T-helper 17 cell (primary cell): ENCODE measurements around the gene MFAP5. TPM values are rescaled to one million over a fixed set of nuclear protein-coding genes. Genes with fewer than 3 reads are reported as not detected.

ENCODE experiments used
- ATAC-seq: fragments of 150-1000 bp; cut with Tn5 transposase; 2 replicates; pipeline ENCODE4 v1.10.0; 2021; ENCODE audit warnings: mild to moderate bottlenecking, moderate library complexity
- DNase-seq, 3 donors: peaks; one replicate each; pipeline versions ENCODE4 v3.0.0 to v3.0.0-alpha.2; 2020 to 2021
- H3K9me3 ChIP-seq: one replicate; pipeline ENCODE4 v1.7.0; 2013; ENCODE audit warnings: low read length, mild to moderate bottlenecking; ENCODE audit not compliant: control insufficient read depth, poor library complexity, severe bottlenecking
- H3K27ac Mint-ChIP-seq: one replicate; pipeline ENCODE4 v1.8.0; 2022; ENCODE audit warnings: mild to moderate bottlenecking, moderate library complexity, mixed read lengths
- H3K27me3 Mint-ChIP-seq: one replicate; pipeline ENCODE4 v1.8.0; 2022; ENCODE audit warnings: mixed read lengths
- H3K36me3 Mint-ChIP-seq: one replicate; pipeline ENCODE4 v1.8.0; 2022; ENCODE audit warnings: low read depth, mixed read lengths
- H3K4me1 Mint-ChIP-seq: one replicate; pipeline ENCODE4 v1.8.0; 2022; ENCODE audit warnings: mild to moderate bottlenecking, mixed read lengths
- H3K4me3 Mint-ChIP-seq: one replicate; pipeline ENCODE4 v1.8.0; 2022; ENCODE audit warnings: mild to moderate bottlenecking, moderate library complexity, mixed read lengths
- total RNA-seq, 4 donors: library from RNA in 2 of 4; stranded (reverse) in 2 of 4; gene quantifications; one replicate each; pipeline ENCODE4 v1.2.3 and lab custom pipeline; 2022 to 2026

The MFAP5 gene
- total RNA-seq, 2 donors from 2014 or later, result not detected

- ATAC-seq (no peak), DNase-seq (no peak)
- H3K9me3 ChIP-seq, result no peaks in the 10 kb centered on the region
- Mint-ChIP-seq H3K4me3 (no peak overlapping the region), H3K27me3 (peaks cover 15% of the 10 kb centered on the region), H3K27ac (no peak overlapping the region), H3K4me1 (no peaks in the 10 kb centered on the region), H3K36me3 (peaks cover 4% of the 10 kb centered on the region)
Observed at GRCh38 chr12:8664228-8664913, 1.7 kb upstream of the MFAP5 start.

DNA sequence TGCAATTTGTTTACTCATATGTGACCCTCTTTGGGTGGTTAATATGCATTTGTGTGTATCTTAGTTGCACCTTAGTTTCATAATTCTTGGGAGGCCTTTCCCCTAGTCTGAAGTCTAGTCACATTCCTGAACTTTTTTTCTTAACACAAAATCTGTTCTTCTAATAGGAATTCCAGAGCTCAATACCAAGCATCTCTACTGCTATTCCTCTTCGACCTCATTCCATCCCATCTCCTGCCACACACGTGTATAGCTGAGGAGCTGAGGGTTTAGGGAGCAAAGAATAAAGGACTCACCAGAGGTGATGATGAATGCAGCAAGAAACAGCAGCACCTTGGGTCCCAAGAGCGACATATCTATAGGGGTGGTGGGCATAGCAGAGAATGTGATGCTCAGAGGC is 875 bp downstream of the MFAP5 start:
- no peaks in the 10 kb centered on the region for H3K9me3 ChIP-seq
- H3K4me3 Mint-ChIP-seq, result no peak overlapping the region
- no peak for ATAC-seq
- no peak for DNase-seq
- H3K36me3 Mint-ChIP-seq, result peaks cover 4% of the 10 kb centered on the region
- H3K4me1 Mint-ChIP-seq, result no peaks in the 10 kb centered on the region
- H3K27ac Mint-ChIP-seq, result no peak overlapping the region
- H3K27me3 Mint-ChIP-seq, result peaks cover 15% of the 10 kb centered on the region

DNA sequence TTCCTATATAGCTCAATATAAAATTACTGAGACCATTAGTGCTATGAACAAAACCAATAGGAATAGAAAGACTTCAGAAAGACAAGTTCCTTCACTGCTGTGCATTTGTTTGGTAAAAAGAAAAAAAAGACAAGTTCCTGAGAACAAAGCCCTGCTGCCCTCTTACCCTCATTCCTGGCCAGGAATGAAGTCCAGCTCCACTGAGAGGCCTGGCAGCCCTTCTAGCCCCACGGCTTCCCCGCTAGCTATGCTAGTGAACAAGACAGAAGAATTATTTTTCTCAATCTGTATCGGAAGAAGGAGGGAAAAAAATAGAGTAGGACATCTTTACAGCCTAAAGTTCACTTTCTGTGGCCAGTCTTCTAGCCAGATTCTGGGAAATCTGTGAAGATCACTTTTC is 1.6 kb downstream of the MFAP5 start:
- Mint-ChIP-seq H3K4me3 (no peak overlapping the region), H3K27me3 (peaks cover 15% of the 10 kb centered on the region), H3K36me3 (peaks cover 4% of the 10 kb centered on the region), H3K27ac (no peak overlapping the region), H3K4me1 (no peaks in the 10 kb centered on the region)
- no peaks in the 10 kb centered on the region for H3K9me3 ChIP-seq
- ATAC-seq, result no peak
- no peak for DNase-seq

DNA sequence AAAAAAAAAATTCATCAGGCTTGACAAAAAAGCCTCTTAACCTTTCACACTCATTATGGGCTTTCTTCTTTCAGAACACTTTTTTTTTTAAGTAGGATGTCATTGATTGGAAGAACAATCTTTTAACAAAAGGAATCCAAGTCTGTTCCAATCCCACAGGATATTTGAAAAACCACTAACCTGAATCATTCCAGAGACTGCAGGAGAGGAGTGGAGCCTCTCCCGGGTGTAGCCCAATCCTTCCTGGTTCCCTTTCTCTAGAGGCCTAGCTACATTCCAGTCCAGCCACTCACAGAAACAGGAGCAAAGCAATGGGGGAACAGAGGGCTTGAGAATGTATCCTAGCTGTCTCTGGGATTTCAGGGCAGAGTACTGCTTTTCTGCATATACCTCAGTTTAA is 4.3 kb downstream of the MFAP5 start:
- ATAC-seq (no peak), DNase-seq (no peak)
- peaks cover 16% of the 10 kb centered on the region for H3K27me3 Mint-ChIP-seq
- H3K9me3 ChIP-seq, result no peaks in the 10 kb centered on the region
- H3K4me1 Mint-ChIP-seq, result no peaks in the 10 kb centered on the region
- H3K27ac Mint-ChIP-seq, result no peak overlapping the region
- H3K4me3 Mint-ChIP-seq, result no peak overlapping the region
- peaks cover 3% of the 10 kb centered on the region for H3K36me3 Mint-ChIP-seq

DNA sequence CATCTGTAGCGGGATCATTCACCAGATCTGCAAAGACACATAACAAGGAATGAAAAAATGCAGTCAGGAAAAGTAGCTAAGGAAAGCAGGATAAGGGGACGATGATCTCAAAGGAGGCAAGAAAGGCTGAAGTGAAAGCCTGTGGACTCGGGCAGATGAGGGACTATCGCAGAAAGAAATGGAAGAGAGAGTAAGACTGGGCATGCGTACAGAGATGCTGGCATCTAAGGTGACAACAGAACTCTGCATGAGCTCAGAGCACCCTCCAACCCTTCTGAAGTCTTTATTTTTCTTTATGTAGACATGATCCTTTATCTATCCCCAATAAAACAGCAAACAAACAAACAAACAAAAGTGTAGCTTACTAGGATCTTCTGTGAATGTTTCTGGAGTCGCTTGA is 7.2 kb downstream of the MFAP5 start:
- Mint-ChIP-seq H3K4me1 (no peaks in the 10 kb centered on the region), H3K27ac (no peak overlapping the region), H3K4me3 (no peak overlapping the region), H3K36me3 (peaks cover 3% of the 10 kb centered on the region), H3K27me3 (peaks cover 23% of the 10 kb centered on the region)
- DNase-seq (no peak), ATAC-seq (no peak)
- no peaks in the 10 kb centered on the region for H3K9me3 ChIP-seq

- no peak overlapping the region for H3K4me3 Mint-ChIP-seq
- no peak overlapping the region for H3K27ac Mint-ChIP-seq
- no peak for ATAC-seq
- no peaks in the 10 kb centered on the region for H3K36me3 Mint-ChIP-seq
- no peak for DNase-seq
- peaks cover 38% of the 10 kb centered on the region for H3K4me1 Mint-ChIP-seq
- peaks cover 16% of the 10 kb centered on the region for H3K27me3 Mint-ChIP-seq
- H3K9me3 ChIP-seq, result no peaks in the 10 kb centered on the region
Observed at GRCh38 chr12:8648576-8649205, 13.9 kb downstream of the MFAP5 start.

DNA sequence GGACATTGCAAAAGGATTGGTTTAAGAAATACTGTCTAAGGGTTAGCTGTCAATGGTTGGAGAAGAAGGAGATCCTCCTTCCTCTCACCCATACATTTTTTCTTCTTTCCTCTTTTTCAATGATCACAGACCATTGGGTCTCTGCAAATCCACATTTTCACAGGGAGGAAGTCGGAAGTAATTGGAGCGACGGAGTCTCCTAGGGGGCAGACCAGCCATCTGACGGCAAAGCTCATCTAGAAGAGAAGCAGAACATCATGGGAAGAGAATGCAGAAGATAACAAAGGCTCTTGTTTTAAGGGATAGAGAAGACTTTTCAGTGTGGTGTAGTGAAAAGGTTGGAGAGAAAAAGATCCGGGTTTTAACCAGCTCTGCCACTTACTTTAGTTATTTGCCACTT is 14.7 kb downstream of the MFAP5 start:
- Mint-ChIP-seq H3K4me3 (peak overlapping the region; percentile 13), H3K4me1 (peaks cover 40% of the 10 kb centered on the region), H3K27ac (no peak overlapping the region), H3K36me3 (no peaks in the 10 kb centered on the region), H3K27me3 (peaks cover 9% of the 10 kb centered on the region)
- no peak for DNase-seq
- no peaks in the 10 kb centered on the region for H3K9me3 ChIP-seq
- no peak for ATAC-seq

- Mint-ChIP-seq H3K4me3 (peak overlapping the region; percentile 82), H3K27ac (peak overlapping the region; percentile 94), H3K4me1 (peaks cover 35% of the 10 kb centered on the region), H3K36me3 (no peaks in the 10 kb centered on the region), H3K27me3 (peaks cover 6% of the 10 kb centered on the region)
- H3K9me3 ChIP-seq, result no peaks in the 10 kb centered on the region
- ATAC-seq (peak; percentile 94), DNase-seq (no peak)
Observed at GRCh38 chr12:8644345-8645248, 18.0 kb downstream of the MFAP5 start.

DNA sequence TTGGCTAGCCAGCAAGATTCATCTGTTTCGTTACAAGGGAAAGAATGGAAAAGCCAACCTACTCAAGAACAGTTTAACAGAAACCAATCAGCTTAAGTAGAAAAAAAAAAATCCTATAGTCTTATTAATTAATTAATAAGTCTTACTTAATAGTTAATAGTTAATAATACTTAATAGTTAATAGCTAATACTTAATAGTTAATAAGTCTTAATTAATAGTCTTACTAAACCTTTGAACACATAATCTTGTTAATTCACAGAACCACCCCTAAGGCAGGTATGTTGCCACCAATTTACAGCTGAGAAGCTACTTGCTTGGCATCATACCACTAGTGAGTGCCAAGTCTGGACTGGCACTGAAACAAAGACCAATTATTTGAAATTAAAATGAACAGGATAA is 19.9 kb downstream of the MFAP5 start:
- ATAC-seq (no peak), DNase-seq (no peak)
- H3K9me3 ChIP-seq, result no peaks in the 10 kb centered on the region
- Mint-ChIP-seq H3K36me3 (no peaks in the 10 kb centered on the region), H3K27ac (no peak overlapping the region), H3K4me3 (no peak overlapping the region), H3K4me1 (peaks cover 26% of the 10 kb centered on the region), H3K27me3 (peaks cover 4% of the 10 kb centered on the region)

GRCh38 chr12:8639936-8640335 is 22.7 kb downstream of the MFAP5 start:
- Mint-ChIP-seq H3K4me3 (no peak overlapping the region), H3K36me3 (no peaks in the 10 kb centered on the region), H3K27me3 (no peaks in the 10 kb centered on the region), H3K4me1 (peaks cover 14% of the 10 kb centered on the region), H3K27ac (no peak overlapping the region)
- no peak for DNase-seq
- no peak for ATAC-seq
- H3K9me3 ChIP-seq, result no peaks in the 10 kb centered on the region

GRCh38 chr12:8638951-8639350 is 23.7 kb downstream of the MFAP5 start:
- no peaks in the 10 kb centered on the region for H3K36me3 Mint-ChIP-seq
- H3K27me3 Mint-ChIP-seq, result no peaks in the 10 kb centered on the region
- H3K27ac Mint-ChIP-seq, result no peak overlapping the region
- peaks cover 5% of the 10 kb centered on the region for H3K4me1 Mint-ChIP-seq
- no peak for ATAC-seq
- DNase-seq, result no peak
- H3K4me3 Mint-ChIP-seq, result no peak overlapping the region
- H3K9me3 ChIP-seq, result no peaks in the 10 kb centered on the region

GRCh38 chr12:8637666-8638065 is 25.0 kb downstream of the MFAP5 start:
- no peaks in the 10 kb centered on the region for H3K9me3 ChIP-seq
- Mint-ChIP-seq H3K27me3 (no peaks in the 10 kb centered on the region), H3K36me3 (no peaks in the 10 kb centered on the region), H3K4me1 (no peaks in the 10 kb centered on the region), H3K4me3 (no peak overlapping the region), H3K27ac (no peak overlapping the region)
- ATAC-seq, result no peak
- DNase-seq, result no peak

- H3K4me3 Mint-ChIP-seq, result no peak overlapping the region
- no peaks in the 10 kb centered on the region for H3K27me3 Mint-ChIP-seq
- no peak for DNase-seq
- no peaks in the 10 kb centered on the region for H3K4me1 Mint-ChIP-seq
- H3K27ac Mint-ChIP-seq, result no peak overlapping the region
- no peaks in the 10 kb centered on the region for H3K9me3 ChIP-seq
- H3K36me3 Mint-ChIP-seq, result no peaks in the 10 kb centered on the region
- ATAC-seq, result no peak
Observed at GRCh38 chr12:8637244-8637643, 25.4 kb downstream of the MFAP5 start.
